SH-SY5Y (cell line): ENCODE data around the gene RTN3.

Experiments
- GATA2 ChIP-seq: IDR thresholded peaks from 2 replicates; pipeline ENCODE4 v1.6.1; 2011; ENCODE audit warnings: mild to moderate bottlenecking, low read depth, low read length
- GATA3 ChIP-seq: IDR thresholded peaks from 2 replicates; pipeline ENCODE4 v1.6.1; 2011; ENCODE audit warnings: low read depth, mild to moderate bottlenecking, low read length, moderate library complexity

DNA sequence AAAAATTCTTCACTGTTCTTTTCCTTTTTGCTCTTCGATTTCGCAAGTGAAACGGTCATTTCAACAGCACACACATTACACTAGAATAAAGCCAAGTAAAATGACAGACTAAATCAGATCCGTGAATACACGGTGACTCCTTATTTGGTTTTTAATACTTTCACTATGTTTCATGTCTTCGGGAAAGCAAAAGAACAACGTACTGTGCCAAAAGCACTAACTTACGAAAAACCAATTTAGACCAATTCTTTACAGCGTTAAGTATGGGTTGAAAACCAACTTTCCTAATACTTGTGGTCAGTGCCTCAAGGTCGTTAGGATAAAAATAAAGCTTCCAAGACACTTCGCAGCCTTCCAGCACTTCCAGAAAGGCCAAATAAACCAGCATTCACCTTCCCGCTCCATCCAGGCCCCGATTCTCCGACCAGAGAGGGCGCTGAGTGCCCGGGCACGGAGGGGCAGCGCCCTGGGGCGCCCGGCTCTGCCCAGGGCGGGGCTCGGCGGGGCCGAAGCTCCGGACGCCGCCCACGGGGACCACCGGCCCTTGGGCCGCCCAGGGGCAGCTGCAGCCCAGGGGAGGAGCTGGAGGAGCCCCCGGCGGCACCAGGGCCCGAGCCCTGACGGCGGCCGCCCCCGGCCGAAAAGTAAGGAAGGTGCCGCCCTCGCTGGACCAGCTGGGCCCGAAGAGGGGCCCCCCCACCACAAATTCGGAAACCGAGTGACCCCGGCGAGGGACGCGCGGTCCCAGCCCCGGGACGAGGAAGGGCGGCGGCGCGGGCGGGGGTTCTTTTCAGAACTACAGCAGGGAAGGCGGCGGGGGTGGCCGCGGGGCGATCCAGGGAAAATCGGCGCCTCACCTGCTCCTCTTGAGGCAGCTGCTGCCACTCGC, 10.6 kb upstream of the RTN3 start:
- TF ChIP-seq GATA3 (no peak), GATA2 (no peak)
